Activated T-cell treated with anti-CD3 and anti-CD28 coated beads, Interleukin-2, amount 50 U/mL, for 4 hours (primary cell): Measurements from ENCODE around the gene RABIF. TPM values are rescaled to one million over a fixed set of nuclear protein-coding genes. Genes with fewer than 3 reads are reported as not detected.

ENCODE experiments used
- ATAC-seq, 2 donors: fragments of 200-7000 bp; cut with Tn5 transposase; one replicate each; pipeline ENCODE4 v1.10.0; 2021
- DNase-seq: peaks from one replicate; pipeline ENCODE4 v3.0.0-alpha.2; 2020
- H3K27me3 Mint-ChIP-seq: one replicate; pipeline ENCODE4 v1.8.0; 2021; ENCODE audit warnings: low read depth, mixed read lengths
- H3K36me3 Mint-ChIP-seq: one replicate; pipeline ENCODE4 v1.8.0; 2022; ENCODE audit warnings: mixed read lengths; ENCODE audit not compliant: insufficient read depth
- H3K4me1 Mint-ChIP-seq: one replicate; pipeline ENCODE4 v1.8.0; 2021; ENCODE audit warnings: low read depth, mixed read lengths
- H3K4me3 Mint-ChIP-seq: one replicate; pipeline ENCODE4 v1.8.0; 2021; ENCODE audit warnings: mild to moderate bottlenecking, moderate library complexity, mixed read lengths
- H3K9me3 Mint-ChIP-seq: one replicate; pipeline ENCODE4 v1.8.0; 2021; ENCODE audit warnings: mixed read lengths
- total RNA-seq, 3 donors: library from RNA; stranded (reverse); gene quantifications; one replicate each; pipeline ENCODE4 v1.2.1, GENCODE V29; 2021

Gene RABIF
- total RNA-seq, 3 donors from 2014 or later: 9.7 to 10.3 (median 10.2) TPM

GRCh38 chr1:202858331-202858730 lies 30.6 kb downstream of the RABIF start:
- peaks cover 35% of the 10 kb centered on the region for H3K27me3 Mint-ChIP-seq
- no peak for ATAC-seq
- peaks cover 15% of the 10 kb centered on the region for H3K4me1 Mint-ChIP-seq
- DNase-seq: no peak
- H3K36me3 Mint-ChIP-seq: no peaks in the 10 kb centered on the region
- no peaks in the 10 kb centered on the region for H3K9me3 Mint-ChIP-seq
- H3K4me3 Mint-ChIP-seq: no peak overlapping the region

- DNase-seq (no peak), ATAC-seq (no peak)
- Mint-ChIP-seq H3K4me3 (no peak overlapping the region), H3K4me1 (peaks cover 15% of the 10 kb centered on the region), H3K36me3 (no peaks in the 10 kb centered on the region), H3K9me3 (no peaks in the 10 kb centered on the region), H3K27me3 (peaks cover 26% of the 10 kb centered on the region)
Measured at GRCh38 chr1:202857136-202857610, 31.8 kb downstream of the RABIF start.

- H3K4me3 Mint-ChIP-seq: no peak overlapping the region
- peaks cover 5% of the 10 kb centered on the region for H3K4me1 Mint-ChIP-seq
- no peak for ATAC-seq
- no peaks in the 10 kb centered on the region for H3K9me3 Mint-ChIP-seq
- H3K36me3 Mint-ChIP-seq: no peaks in the 10 kb centered on the region
- peaks cover 14% of the 10 kb centered on the region for H3K27me3 Mint-ChIP-seq
- no peak for DNase-seq
Measured at GRCh38 chr1:202856014-202856413, 32.9 kb downstream of the RABIF start.

- DNase-seq (no peak), ATAC-seq (no peak)
- Mint-ChIP-seq H3K36me3 (no peaks in the 10 kb centered on the region), H3K27me3 (peaks cover 4% of the 10 kb centered on the region), H3K9me3 (no peaks in the 10 kb centered on the region), H3K4me3 (no peak overlapping the region), H3K4me1 (peaks cover 2% of the 10 kb centered on the region)
Measured at GRCh38 chr1:202854787-202855186, 34.2 kb downstream of the RABIF start.

- Mint-ChIP-seq H3K27me3 (no peaks in the 10 kb centered on the region), H3K4me1 (no peaks in the 10 kb centered on the region), H3K36me3 (no peaks in the 10 kb centered on the region), H3K4me3 (no peak overlapping the region), H3K9me3 (no peaks in the 10 kb centered on the region)
- ATAC-seq (peak; percentile 77 to 82), DNase-seq (peak; percentile 29)
Measured at GRCh38 chr1:202852163-202852904, 36.6 kb downstream of the RABIF start.

GRCh38 chr1:202850593-202851362 lies 38.2 kb downstream of the RABIF start:
- H3K36me3 Mint-ChIP-seq: no peaks in the 10 kb centered on the region
- DNase-seq: no peak
- no peaks in the 10 kb centered on the region for H3K9me3 Mint-ChIP-seq
- ATAC-seq: no peak
- H3K27me3 Mint-ChIP-seq: no peaks in the 10 kb centered on the region
- no peaks in the 10 kb centered on the region for H3K4me1 Mint-ChIP-seq
- no peak overlapping the region for H3K4me3 Mint-ChIP-seq

- no peak for DNase-seq
- H3K9me3 Mint-ChIP-seq: no peaks in the 10 kb centered on the region
Measured at GRCh38 chr1:202848191-202848542, 40.8 kb downstream of the RABIF start.

GRCh38 chr1:202844935-202845334 lies 44.0 kb downstream of the RABIF start:
- ATAC-seq (no peak), DNase-seq (no peak)
- Mint-ChIP-seq H3K4me3 (no peak overlapping the region), H3K27me3 (peaks cover 1% of the 10 kb centered on the region), H3K9me3 (no peaks in the 10 kb centered on the region), H3K4me1 (no peaks in the 10 kb centered on the region), H3K36me3 (no peaks in the 10 kb centered on the region)

More at GRCh38 chr1:202848191-202848542, 40.8 kb downstream of the RABIF start:
- Mint-ChIP-seq H3K27me3 (peaks cover 1% of the 10 kb centered on the region), H3K4me3 (no peak overlapping the region), H3K4me1 (no peaks in the 10 kb centered on the region), H3K36me3 (no peaks in the 10 kb centered on the region)
- peak in 1 of 2 donors; percentile 14 for ATAC-seq

GRCh38 chr1:202844259-202844658 lies 44.7 kb downstream of the RABIF start:
- Mint-ChIP-seq H3K9me3 (no peaks in the 10 kb centered on the region), H3K36me3 (no peaks in the 10 kb centered on the region), H3K4me3 (no peak overlapping the region), H3K4me1 (no peaks in the 10 kb centered on the region), H3K27me3 (peaks cover 1% of the 10 kb centered on the region)
- DNase-seq (no peak), ATAC-seq (no peak)

- Mint-ChIP-seq H3K4me3 (no peak overlapping the region), H3K27me3 (peaks cover 1% of the 10 kb centered on the region), H3K9me3 (no peaks in the 10 kb centered on the region), H3K36me3 (no peaks in the 10 kb centered on the region), H3K4me1 (peaks cover under 1% of the 10 kb centered on the region)
- no peak for ATAC-seq
- no peak for DNase-seq
Measured at GRCh38 chr1:202843081-202843480, 45.9 kb downstream of the RABIF start.

GRCh38 chr1:202837746-202838262 lies 51.1 kb downstream of the RABIF start:
- Mint-ChIP-seq H3K9me3 (no peaks in the 10 kb centered on the region), H3K4me1 (peaks cover 37% of the 10 kb centered on the region), H3K4me3 (no peak overlapping the region), H3K36me3 (no peaks in the 10 kb centered on the region), H3K27me3 (no peaks in the 10 kb centered on the region)
- ATAC-seq: no peak
- no peak for DNase-seq

GRCh38 chr1:202836623-202837403 lies 52.1 kb downstream of the RABIF start:
- H3K9me3 Mint-ChIP-seq: no peaks in the 10 kb centered on the region
- ATAC-seq: no peak
- no peak overlapping the region for H3K4me3 Mint-ChIP-seq
- no peak for DNase-seq
- peaks cover 37% of the 10 kb centered on the region for H3K4me1 Mint-ChIP-seq
- H3K27me3 Mint-ChIP-seq: no peaks in the 10 kb centered on the region
- H3K36me3 Mint-ChIP-seq: no peaks in the 10 kb centered on the region

GRCh38 chr1:202835548-202836072 lies 53.3 kb downstream of the RABIF start:
- Mint-ChIP-seq H3K4me3 (peak overlapping the region; percentile 21), H3K36me3 (no peaks in the 10 kb centered on the region), H3K9me3 (no peaks in the 10 kb centered on the region), H3K4me1 (peaks cover 37% of the 10 kb centered on the region), H3K27me3 (no peaks in the 10 kb centered on the region)
- ATAC-seq (peak; percentile 46 to 51), DNase-seq (peak; percentile 7)
